Skeletal muscle satellite cell (primary cell): ENCODE data around the gene NAGLU.

Experiments
- H3K27me3 ChIP-seq: 2 replicates; pipeline ENCODE4 v1.7.0; 2013; ENCODE audit warnings: low read length; ENCODE audit not compliant: control insufficient read depth, insufficient read depth
- H3K36me3 ChIP-seq: 2 replicates; pipeline ENCODE4 v1.7.0; 2013; ENCODE audit warnings: mild to moderate bottlenecking, control low read depth, low read length; ENCODE audit not compliant: insufficient read depth
- H3K4me1 ChIP-seq: 2 replicates; pipeline ENCODE4 v1.7.0; 2013; ENCODE audit warnings: low read length; ENCODE audit not compliant: control insufficient read depth, insufficient read depth
- H3K4me2 ChIP-seq: 2 replicates; pipeline ENCODE4 v1.7.0; 2013; ENCODE audit warnings: mild to moderate bottlenecking, low read length
- H3K4me3 ChIP-seq: 2 replicates; pipeline ENCODE4 v1.7.0; 2013; ENCODE audit warnings: low read length
- H3K9ac ChIP-seq: 2 replicates; pipeline ENCODE4 v1.7.0; 2013; ENCODE audit warnings: mild to moderate bottlenecking, low read depth, low read length, moderate library complexity
- H3K9me3 ChIP-seq: replicated peaks from 2 replicates; pipeline ENCODE4 v1.7.0; 2013; ENCODE audit warnings: mild to moderate bottlenecking, control low read depth, low read length

Gene NAGLU

GRCh38 chr17:42512733-42513251 is 23.2 kb upstream of the NAGLU start:
- Histone ChIP-seq H3K9ac (no peak overlapping the region), H3K4me2 (no peak overlapping the region), H3K36me3 (peaks cover 43% of the 10 kb centered on the region), H3K4me3 (no peak overlapping the region), H3K9me3 (no peaks in the 10 kb centered on the region), H3K27me3 (no peaks in the 10 kb centered on the region), H3K4me1 (peaks cover 7% of the 10 kb centered on the region)

GRCh38 chr17:42513686-42514085 is 22.4 kb upstream of the NAGLU start:
- Histone ChIP-seq H3K9ac (no peak overlapping the region), H3K36me3 (peaks cover 34% of the 10 kb centered on the region), H3K4me2 (no peak overlapping the region), H3K4me3 (no peak overlapping the region), H3K9me3 (no peaks in the 10 kb centered on the region), H3K4me1 (peaks cover 16% of the 10 kb centered on the region), H3K27me3 (no peaks in the 10 kb centered on the region)

GRCh38 chr17:42514279-42514678 is 21.8 kb upstream of the NAGLU start:
- H3K4me2 ChIP-seq, result no peak overlapping the region
- no peak overlapping the region for H3K9ac ChIP-seq
- no peaks in the 10 kb centered on the region for H3K27me3 ChIP-seq
- no peak overlapping the region for H3K4me3 ChIP-seq
- peaks cover 28% of the 10 kb centered on the region for H3K36me3 ChIP-seq
- H3K4me1 ChIP-seq, result peaks cover 22% of the 10 kb centered on the region
- H3K9me3 ChIP-seq, result no peaks in the 10 kb centered on the region

- Histone ChIP-seq H3K9me3 (no peaks in the 10 kb centered on the region), H3K4me3 (no peak overlapping the region), H3K9ac (no peak overlapping the region), H3K4me1 (peaks cover 28% of the 10 kb centered on the region), H3K36me3 (peaks cover 22% of the 10 kb centered on the region), H3K4me2 (no peak overlapping the region), H3K27me3 (no peaks in the 10 kb centered on the region)
Measured at GRCh38 chr17:42514867-42515266, 21.2 kb upstream of the NAGLU start.

GRCh38 chr17:42517516-42517915 is 18.5 kb upstream of the NAGLU start:
- Histone ChIP-seq H3K9ac (peak overlapping the region; percentile 77), H3K4me3 (no peak overlapping the region), H3K36me3 (peaks cover 17% of the 10 kb centered on the region), H3K9me3 (no peaks in the 10 kb centered on the region), H3K4me1 (peaks cover 54% of the 10 kb centered on the region), H3K27me3 (no peaks in the 10 kb centered on the region), H3K4me2 (peak overlapping the region; percentile 72)

GRCh38 chr17:42518046-42518754 is 17.8 kb upstream of the NAGLU start:
- Histone ChIP-seq H3K4me1 (peaks cover 58% of the 10 kb centered on the region), H3K27me3 (no peaks in the 10 kb centered on the region), H3K36me3 (peaks cover 17% of the 10 kb centered on the region), H3K9me3 (no peaks in the 10 kb centered on the region), H3K9ac (peak overlapping the region; percentile 82), H3K4me2 (peak overlapping the region; percentile 72), H3K4me3 (peak overlapping the region; percentile 9)

GRCh38 chr17:42518755-42519545 is 17.1 kb upstream of the NAGLU start:
- H3K36me3 ChIP-seq, result peaks cover 14% of the 10 kb centered on the region
- peak overlapping the region; percentile 82 for H3K9ac ChIP-seq
- peaks cover 58% of the 10 kb centered on the region for H3K4me1 ChIP-seq
- H3K4me2 ChIP-seq, result peak overlapping the region; percentile 72
- H3K9me3 ChIP-seq, result no peaks in the 10 kb centered on the region
- H3K27me3 ChIP-seq, result no peaks in the 10 kb centered on the region
- peak overlapping the region; percentile 22 for H3K4me3 ChIP-seq

- H3K27me3 ChIP-seq, result no peaks in the 10 kb centered on the region
- peaks cover 58% of the 10 kb centered on the region for H3K4me1 ChIP-seq
- H3K4me2 ChIP-seq, result peak overlapping the region; percentile 72
- H3K36me3 ChIP-seq, result peaks cover 8% of the 10 kb centered on the region
- H3K4me3 ChIP-seq, result peak overlapping the region; percentile 21
- H3K9ac ChIP-seq, result peak overlapping the region; percentile 82
- H3K9me3 ChIP-seq, result no peaks in the 10 kb centered on the region
Measured at GRCh38 chr17:42519546-42520491, 16.2 kb upstream of the NAGLU start.

- H3K9me3 ChIP-seq, result no peaks in the 10 kb centered on the region
- peaks cover 64% of the 10 kb centered on the region for H3K4me1 ChIP-seq
- peaks cover 7% of the 10 kb centered on the region for H3K36me3 ChIP-seq
- H3K4me3 ChIP-seq, result peak overlapping the region; percentile 11
- peak overlapping the region; percentile 82 for H3K9ac ChIP-seq
- no peaks in the 10 kb centered on the region for H3K27me3 ChIP-seq
- H3K4me2 ChIP-seq, result peak overlapping the region; percentile 51
Measured at GRCh38 chr17:42520540-42520951, 15.5 kb upstream of the NAGLU start.

- Histone ChIP-seq H3K4me1 (peaks cover 65% of the 10 kb centered on the region), H3K36me3 (peaks cover 7% of the 10 kb centered on the region), H3K27me3 (no peaks in the 10 kb centered on the region), H3K4me3 (no peak overlapping the region), H3K4me2 (peak overlapping the region; percentile 51), H3K9me3 (no peaks in the 10 kb centered on the region), H3K9ac (peak overlapping the region; percentile 82)
Measured at GRCh38 chr17:42521036-42521435, 15.0 kb upstream of the NAGLU start.
